Stimulated activated CD8-positive, alpha-beta memory T cell treated with anti-CD3 and anti-CD28 coated beads, Interleukin-12 subunit alpha, Interleukin-12 subunit beta, amount 100 ng/mL, for 1 hour (primary cell): ENCODE data around the gene TCTN2.

Experiments
- DNase-seq: peaks from one replicate; pipeline ENCODE4 v3.0.0-alpha.2; 2020; ENCODE audit warnings: low read depth

Gene TCTN2

DNA sequence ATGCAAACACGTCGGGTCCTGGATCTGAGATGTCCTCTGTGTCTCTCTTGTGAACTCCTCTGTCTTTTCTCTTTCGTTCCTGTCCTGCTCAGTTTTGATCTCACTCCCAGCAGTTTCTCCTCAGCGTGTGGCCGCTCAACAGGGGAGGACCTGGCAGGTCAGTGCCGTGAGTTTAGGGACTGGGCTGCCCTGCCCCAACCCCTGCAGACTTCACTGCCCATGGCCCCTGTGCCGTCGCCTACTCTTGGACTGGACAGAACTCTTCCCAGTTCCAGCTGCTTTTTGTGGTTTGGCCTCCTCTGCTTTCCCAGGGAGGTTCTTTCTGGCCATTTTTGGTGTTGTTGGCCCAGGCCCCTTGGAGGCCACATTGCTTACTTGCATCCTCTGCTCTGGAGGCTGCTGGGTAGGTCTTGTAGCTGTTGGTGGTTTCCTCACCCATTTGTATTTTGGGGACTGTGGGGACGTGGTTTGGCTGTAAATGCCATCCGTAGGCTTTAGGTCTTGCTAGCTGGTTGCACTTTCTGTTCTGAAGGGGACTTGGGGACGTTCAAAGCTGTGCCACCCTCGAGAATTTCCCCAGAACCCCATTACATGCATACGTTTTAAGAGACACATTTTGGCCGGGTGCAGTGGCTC lies 71.1 kb downstream of the TCTN2 start:
- no peak for DNase-seq

DNA sequence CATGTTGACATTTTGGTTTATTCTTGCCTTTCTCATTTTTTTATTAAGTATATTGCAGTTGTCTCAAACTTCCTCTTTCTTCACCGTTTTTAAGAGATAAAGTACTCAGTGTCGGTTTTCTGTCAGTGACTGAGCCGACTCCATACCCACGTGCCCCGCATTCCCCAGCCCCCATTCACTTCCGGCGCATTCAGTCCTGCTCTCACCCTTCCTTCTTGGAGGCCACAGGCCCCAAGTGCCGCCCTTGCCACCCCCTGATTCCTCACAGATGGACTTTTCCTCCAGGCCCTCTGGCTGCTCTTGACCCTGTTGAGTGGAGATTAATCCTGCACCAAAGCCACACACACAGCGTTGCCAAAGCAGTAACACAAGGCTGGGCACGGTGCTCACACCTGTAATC lies 72.1 kb downstream of the TCTN2 start:
- no peak for DNase-seq

DNA sequence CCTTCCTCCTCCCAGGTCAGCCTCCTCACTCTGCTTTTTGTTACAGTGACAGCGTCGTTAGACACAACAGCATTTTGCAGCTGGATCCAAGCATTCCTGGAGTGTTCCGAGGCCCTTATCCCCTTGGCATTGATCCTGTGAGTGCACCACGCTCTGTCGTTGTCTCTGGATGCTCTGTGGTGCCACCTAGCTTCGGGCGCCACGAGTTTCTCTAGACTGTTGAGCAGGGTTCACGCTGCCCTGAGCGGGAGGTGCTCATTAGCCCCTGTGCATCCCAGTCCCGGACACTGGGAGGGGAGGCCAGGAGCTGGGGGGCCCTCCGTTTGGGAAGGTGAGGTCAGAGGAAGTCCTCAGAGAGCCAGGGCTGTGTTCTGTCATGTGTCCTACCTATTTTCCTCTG lies 73.9 kb downstream of the TCTN2 start:
- no peak for DNase-seq

DNA sequence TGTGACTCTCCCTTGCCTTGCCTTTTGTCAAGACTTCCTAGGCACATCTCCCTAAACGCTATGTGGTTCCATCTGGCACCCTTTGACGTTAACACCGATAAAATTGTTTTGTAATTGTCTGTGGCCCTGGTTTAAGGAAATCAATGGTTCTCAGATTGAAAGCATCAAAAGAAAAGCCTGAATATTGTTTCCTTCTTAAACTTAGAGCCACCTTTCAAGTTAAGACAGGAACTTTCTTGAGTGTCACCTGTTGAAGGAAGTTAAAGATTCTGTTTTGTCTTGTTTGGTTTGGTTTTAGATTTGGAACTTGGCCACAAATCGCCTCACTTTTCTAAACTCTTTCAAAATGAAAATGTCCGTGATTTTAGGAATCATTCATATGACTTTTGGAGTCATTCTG lies 76.4 kb downstream of the TCTN2 start:
- DNase-seq, result no peak

DNA sequence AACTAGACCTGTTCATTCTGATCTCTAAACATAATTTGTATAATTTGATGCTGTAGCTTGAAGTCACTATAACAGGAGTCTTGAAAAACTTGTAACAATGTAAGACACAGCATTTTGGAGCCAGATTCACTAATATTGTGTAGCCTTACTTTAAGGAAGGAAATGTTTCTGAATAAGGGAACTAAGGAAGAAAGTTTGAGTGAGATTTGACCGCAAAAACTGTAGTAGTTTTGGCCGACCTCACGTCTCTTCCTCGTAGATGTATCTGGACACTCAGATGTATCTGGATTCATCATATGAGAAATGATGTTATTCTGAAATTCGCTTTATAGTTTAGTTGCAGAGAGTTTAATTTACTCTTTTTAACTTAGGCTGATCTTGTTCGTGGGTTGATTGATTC lies 77.2 kb downstream of the TCTN2 start:
- DNase-seq, result no peak

DNA sequence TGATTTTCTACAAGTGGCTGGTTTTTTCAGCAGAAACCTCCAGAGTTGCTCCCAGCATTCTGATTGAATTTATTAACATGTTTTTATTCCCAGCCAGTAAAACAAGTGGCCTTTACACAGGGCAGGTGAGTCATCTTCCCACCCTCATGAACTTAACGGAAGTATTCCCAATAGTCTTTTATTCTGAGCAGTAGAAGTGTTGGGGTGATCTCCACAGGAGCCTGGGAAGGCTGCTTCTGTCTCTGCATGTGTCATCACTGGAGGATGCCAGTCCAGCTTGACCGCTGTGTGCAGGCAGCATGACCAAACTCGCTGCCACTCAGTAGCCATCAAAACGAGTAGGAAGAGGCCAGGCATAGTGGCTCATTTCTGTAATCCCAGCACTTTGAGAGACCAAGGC lies 77.7 kb downstream of the TCTN2 start:
- DNase-seq, result no peak

DNA sequence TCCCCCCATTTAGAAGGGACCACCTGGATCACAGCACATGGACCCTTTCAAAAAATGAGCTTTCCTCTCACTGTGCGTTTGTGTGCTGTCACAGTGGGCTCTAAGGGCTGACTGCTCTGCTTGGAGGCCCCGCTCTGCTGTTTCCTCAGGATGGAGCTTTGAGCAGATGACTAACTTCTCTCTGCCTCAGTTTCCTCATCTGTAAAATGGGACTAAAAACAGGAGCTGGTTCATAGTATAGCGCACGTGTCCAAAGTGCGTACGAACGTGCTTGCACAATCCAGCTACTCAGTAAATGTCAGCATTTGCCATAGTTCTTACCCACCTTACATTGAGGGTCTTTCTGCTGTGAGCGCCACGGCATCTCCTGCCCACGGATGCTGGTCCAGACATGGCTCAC lies 78.4 kb downstream of the TCTN2 start:
- DNase-seq, result no peak

DNA sequence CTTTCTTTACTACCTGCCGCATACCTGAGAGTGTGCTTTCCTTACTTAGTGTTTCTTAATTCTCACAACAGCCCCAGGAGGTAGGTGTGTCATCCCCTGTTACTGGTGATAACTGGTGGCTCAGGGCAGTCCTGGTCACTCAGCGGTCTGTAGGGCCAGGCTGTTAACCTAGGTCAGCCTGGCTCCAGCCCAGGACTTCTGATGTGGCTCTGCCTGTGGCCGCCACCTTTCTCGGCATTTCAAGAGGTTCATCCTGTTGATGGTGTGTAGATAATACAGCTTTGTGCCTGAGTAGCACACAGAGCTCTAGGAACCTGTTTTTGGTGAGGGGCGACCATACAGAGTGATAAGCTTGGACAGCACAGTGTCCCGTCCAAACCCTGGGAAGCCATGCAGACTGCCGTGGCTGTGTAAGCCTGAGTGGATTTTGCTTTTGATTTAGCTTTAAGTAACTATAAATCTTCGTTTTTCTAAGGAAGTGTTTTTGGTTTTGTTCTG lies 79.3 kb downstream of the TCTN2 start:
- DNase-seq, result no peak

DNA sequence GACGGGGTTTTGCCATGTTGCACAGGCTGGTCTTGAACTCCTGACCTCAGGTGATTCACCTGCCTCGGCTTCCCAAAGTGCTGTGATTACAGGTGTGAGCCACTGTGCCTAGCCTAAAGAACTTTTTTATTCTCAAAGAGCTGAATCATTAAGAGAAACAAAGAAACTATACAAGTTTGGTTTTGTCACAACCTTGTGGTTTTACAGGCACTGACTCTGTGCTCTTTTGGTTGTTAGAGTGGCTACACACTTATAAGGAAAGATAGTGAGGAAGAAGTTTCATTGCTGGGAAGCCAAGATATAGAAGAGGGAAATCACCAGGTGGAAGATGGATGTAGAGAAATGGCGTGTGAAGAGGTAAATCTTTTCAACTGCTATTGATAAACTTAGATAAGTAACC lies 81.1 kb downstream of the TCTN2 start:
- DNase-seq, result no peak

DNA sequence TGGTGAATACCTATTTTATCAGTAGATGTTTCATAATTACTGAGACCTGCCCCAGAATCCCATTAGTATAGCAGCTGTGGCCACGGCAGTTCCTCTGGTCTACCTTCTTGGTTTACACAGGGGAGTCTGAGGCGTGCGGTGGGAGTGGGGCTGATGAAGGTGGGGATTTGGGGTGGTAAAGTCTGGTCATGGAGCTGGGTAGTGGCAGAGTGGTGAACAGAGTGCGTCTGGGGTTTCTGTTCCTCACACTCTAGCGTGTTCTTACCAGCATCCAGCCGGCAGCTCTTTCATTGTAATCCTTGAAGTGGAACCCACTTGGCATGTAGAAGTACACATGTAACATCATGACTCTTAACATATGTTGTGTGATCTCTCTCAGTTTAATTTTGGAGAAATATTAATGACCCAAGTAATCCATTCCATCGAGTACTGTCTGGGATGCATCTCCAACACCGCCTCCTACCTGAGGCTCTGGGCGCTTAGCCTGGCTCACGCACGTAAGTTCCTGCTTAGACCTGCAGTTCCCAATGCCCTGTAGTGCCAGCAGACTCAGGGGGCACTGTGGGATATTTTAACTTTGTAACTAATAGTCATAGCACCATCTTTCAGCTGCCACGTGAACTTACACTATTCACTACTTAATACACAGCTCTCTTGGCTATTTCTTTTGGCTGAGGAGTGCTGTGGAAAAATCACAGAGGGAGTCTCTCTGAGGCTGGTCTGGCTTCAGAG lies 83.3 kb downstream of the TCTN2 start:
- no peak for DNase-seq

DNA sequence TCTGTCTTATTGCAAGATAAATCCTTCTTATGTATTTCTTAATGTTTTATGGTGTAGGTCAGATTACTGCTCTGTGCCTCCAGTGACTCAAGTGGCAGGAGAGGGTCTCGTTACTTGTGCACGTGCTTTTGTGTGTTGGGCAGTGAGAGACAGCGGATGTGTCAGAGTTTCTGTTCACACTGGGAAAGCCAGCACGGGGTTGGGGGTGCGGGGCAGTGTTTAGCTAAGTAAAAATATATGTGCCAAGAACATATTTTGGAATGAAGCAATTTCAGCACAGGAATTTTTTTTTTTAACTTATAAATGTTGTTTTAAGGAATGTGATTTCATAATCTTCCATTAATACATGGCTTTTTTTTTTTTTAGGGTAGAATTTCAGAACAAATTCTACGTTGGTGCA lies 86.6 kb downstream of the TCTN2 start:
- DNase-seq, result no peak
